GM18867 (cell line): ENCODE results near the gene USP36.

Experiments
- ATAC-seq: cut with Tn5 transposase; IDR thresholded peaks from one replicate; pipeline ENCODE4 v1.9.1; 2021; ENCODE audit warnings: mild to moderate bottlenecking, moderate library complexity; ENCODE audit not compliant: unreplicated experiment

USP36 gene

DNA sequence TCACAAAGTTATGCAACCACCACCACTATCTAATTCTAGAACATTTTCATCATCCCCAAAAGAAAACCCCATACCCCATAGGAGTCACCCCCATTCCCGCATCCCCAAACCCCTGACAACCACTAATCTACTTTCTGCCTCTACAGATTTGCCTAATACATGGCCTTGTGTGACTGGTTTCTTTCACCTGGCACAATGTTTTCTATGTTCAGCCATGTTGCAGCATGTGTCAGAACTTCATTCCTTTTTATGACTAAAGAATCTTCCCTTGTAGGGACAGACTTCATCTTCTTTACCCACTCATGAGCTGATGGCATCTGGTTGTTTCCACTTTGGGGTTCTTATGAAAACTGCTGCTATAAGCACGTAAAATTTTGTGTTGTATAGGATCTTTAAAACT lies 93.1 kb downstream of the USP36 start:
- no peak for ATAC-seq

DNA sequence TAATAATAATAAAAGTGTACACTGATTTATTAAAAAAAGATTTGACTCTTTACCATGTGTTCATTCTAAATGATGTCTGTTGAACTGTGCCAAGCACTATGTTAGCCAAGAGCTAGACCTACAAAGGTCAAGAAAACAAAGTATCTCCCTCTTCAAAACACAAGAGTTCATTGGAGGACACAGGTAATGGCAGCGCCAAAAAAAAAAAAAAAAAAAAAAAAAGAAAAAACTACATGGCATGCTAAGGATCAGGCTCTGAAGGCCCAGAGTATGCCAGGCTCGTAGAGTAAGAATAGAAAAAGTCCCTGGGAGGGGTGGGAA lies 93.7 kb downstream of the USP36 start:
- no peak for ATAC-seq

GRCh38 chr17:78746263-78746948 lies 94.2 kb downstream of the USP36 start:
- ATAC-seq: no peak
